ENCODE results near the gene SPDL1. TPM values are rescaled to one million over a fixed set of nuclear protein-coding genes. Genes with fewer than 3 reads are reported as not detected.

The SPDL1 gene
- total and polyA plus RNA-seq, 2 of the 8 experiments (the other 6 are each of a cell fraction or from before 2014, with no cell fraction given): 16.9 to 44.5 TPM

DNA sequence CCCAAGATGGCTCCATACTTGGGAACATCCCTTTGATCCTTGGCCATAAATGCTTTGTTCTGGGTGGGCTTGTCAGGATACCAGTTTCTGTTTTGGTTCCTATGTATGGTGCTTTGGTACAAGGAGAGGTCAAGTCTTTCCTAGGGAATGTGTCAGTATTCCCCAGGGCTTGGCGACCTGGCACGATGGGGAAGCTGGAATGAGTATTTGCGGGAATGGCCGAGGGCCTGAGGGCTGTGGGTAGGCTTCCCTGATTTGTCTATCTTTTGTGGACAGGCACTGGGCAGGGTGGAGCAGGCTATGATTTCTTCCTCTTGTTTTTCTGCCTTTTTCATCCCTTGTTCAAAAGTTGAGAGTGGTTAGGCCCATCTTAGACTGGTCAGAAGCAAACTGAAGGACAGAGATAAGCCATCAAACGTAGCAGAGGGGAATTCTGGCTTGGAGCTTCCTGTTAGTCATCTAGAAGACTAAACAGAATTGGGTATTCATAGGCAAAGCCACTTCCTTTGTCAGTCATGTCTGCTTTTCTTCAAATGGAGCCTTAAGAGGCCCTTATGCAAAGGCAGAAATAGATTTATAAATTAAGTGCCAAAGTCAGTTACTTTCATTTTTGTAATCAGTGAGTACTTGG, 67.2 kb downstream of the SPDL1 start:
- Histone ChIP-seq H3K23ac (ENCODE audit: insufficient read length) (no peak overlapping the region), H3K9me3 (ENCODE audit: insufficient read depth in 2 of 2, low read depth in 1 of 2, low read length in 1 of 2) (no peaks in the 10 kb centered on the region), H3K9ac (replicated peaks in 1 of 4; ENCODE audit: extremely low read depth in 1 of 4, low read depth in 3 of 4, low read length in 3 of 4) (no peak overlapping the region), H3K23me2 (ENCODE audit: low read depth, low read length) (no peaks in the 10 kb centered on the region; the same call in 1 of the 2 replicates), H4K8ac (ENCODE audit: extremely low read depth, insufficient read depth, low read length) (no peak overlapping the region), H2BK20ac (ENCODE audit: low read length) (no peak overlapping the region), H4K5ac (ENCODE audit: insufficient read length, low read depth, low read length) (no peak overlapping the region), H3K14ac (ENCODE audit: insufficient read length) (no peak overlapping the region), H3K79me1 (ENCODE audit: low read depth, low read length) (no peaks in the 10 kb centered on the region), H3K79me2 (ENCODE audit: control insufficient read depth in 1 of 2, insufficient read depth in 2 of 2, low read length in 2 of 2) (no peaks in the 10 kb centered on the region), H3K36me3 (ENCODE audit: control insufficient read depth in 2 of 4, insufficient read depth in 4 of 4, low read length in 3 of 4) (no peaks in the 10 kb centered on the region), H3K27me3 (replicated peaks in 1 of 4; ENCODE audit: control insufficient read depth in 3 of 4, extremely low read depth in 1 of 4, insufficient read depth in 3 of 4, low read length in 3 of 4) (peaks cover 0 to 3% (median 0%) of the 10 kb centered on the region in 4 experiments; a peak in 1 of 7 replicates), H4K91ac (replicated peaks; ENCODE audit: insufficient read length, low read length) (no peak overlapping the region), H3K18ac (ENCODE audit: extremely low read depth, low read length) (no peak overlapping the region), H3K27ac (ENCODE audit: low read depth, low read length) (no peak overlapping the region), H2BK12ac (ENCODE audit: low read depth, low read length) (no peak overlapping the region), H2BK120ac (replicated peaks; ENCODE audit: low read depth, low read length) (no peak overlapping the region), H2BK15ac (ENCODE audit: low read length) (no peak overlapping the region), H3K56ac (replicated peaks; ENCODE audit: insufficient read length, low read depth, low read length) (no peak overlapping the region), H2AFZ (ENCODE audit: low read length) (no peak overlapping the region), H3K4me3 (ENCODE audit: extremely low read depth in 1 of 4, insufficient read depth in 2 of 4, low read depth in 3 of 4, low read length in 4 of 4) (no peak overlapping the region), H3K4me2 (ENCODE audit: insufficient read depth in 1 of 2, low read depth in 2 of 2, low read length in 2 of 2) (no peak overlapping the region), H3K4ac (replicated peaks; ENCODE audit: insufficient read length, low read depth, low read length) (no peak overlapping the region), H2BK5ac (ENCODE audit: low read depth, low read length) (no peak overlapping the region), H4K20me1 (replicated peaks in 1 of 2; ENCODE audit: control insufficient read depth in 1 of 2, insufficient read depth in 2 of 2, low read length in 2 of 2) (no peaks in the 10 kb centered on the region), H3K4me1 (replicated peaks in 1 of 4; ENCODE audit: control insufficient read depth in 3 of 4, insufficient read depth in 4 of 4, low read length in 3 of 4) (no peaks in the 10 kb centered on the region), H2AK5ac (ENCODE audit: low read depth, low read length) (no peak overlapping the region)
- FAIRE-seq (no peak), DNase-seq (ENCODE audit: low read depth in 1 of 2, low spot score in 2 of 2) (no peak)
- POLR2A ChIA-PET (ENCODE audit: partially characterized antibody): no interaction called here
- no peak for TF ChIP-seq TBP (IDR thresholded peaks at IDR 0.05; ENCODE audit: low read depth, low read length)
- 92% methylated on average over 5 of the region's 5 CpGs; no CpG with 5 or more reads in 1 of the 2 experiments for WGBS, 2 experiments (ENCODE audit: extremely low coverage in 1 of 2, insufficient coverage in 1 of 2, insufficient read length in 1 of 2, insufficient replicate concordance in 2 of 2, low coverage in 1 of 2, low lambda C conversion rate in 2 of 2, missing lambda C conversion rate in 1 of 2)
- CTCF ChIA-PET (ENCODE audit: partially characterized antibody): no interaction called here
